HG03108 (cell line): ENCODE results near the gene HMGA1.
A peak's percentile ranks its signal among the peaks of the same experiment; 100 is the strongest.
"Not testable (repeated sequence)": the region's sequence is repeated elsewhere in the genome, so short reads cannot be mapped to it uniquely, and the experiment has no call there.

Source experiments
- ATAC-seq: cut with Tn5 transposase; IDR thresholded peaks from one replicate; pipeline ENCODE4 v1.9.1; 2021; ENCODE audit warnings: moderate library complexity; ENCODE audit not compliant: unreplicated experiment

HMGA1 gene

DNA sequence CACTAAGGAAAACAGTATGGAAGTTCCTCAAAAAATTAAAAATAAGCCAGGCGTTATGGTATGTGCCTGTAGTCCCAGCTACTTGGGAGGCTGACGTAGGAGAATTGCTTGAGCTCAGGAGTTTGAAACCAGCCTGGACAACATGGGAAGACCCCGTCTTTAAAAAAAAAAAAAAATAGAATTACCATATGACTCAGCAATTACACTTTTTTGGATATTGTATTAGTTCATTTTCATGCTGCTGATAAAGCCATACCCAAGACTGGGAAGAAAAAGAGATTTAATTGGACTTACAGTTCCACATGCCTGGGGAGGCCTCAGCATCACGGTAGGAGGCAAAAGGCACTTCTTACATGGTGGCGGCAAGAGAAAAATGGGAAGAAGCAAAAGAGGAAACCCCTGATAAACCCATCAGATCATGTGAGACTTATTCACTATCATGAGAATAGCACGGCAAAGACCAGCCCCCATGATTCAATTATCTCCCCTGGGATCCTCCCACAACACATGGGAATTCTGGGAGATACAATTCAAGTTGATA is 22.9 kb downstream of the HMGA1 start:
- ATAC-seq = no peak

DNA sequence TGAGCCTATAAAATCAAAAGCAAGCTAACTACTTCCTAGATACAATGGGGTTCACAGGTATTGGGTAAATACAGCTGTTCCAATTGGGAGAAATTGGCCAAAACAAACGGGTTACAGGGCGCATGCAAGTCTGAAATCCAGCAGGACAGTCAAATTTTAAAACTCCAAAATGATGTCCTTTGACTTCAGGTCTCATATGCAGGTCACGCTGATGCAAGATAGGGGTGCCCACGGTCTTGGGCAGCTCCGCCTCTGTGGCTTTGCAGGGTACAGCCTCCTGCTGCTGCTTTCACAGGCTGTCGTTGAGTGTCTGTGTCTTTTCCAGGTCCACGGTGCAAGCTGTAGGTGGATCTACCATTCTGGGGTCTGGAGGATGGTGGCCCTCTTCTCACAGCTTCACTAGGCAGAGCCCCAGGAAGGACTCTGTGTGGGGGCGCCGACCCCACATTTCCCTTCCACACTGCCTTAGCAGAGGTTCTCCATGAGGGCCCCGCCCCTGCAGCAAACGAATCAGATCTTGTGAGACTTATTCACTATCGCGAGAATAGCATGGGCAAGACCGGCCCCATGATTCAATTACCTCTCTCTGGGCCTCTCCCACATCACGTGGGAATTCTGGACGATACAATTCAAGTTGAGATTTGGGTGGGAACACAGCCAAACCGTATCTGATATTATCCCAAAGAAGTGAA is 24.0 kb downstream of the HMGA1 start:
- ATAC-seq = no peak

DNA sequence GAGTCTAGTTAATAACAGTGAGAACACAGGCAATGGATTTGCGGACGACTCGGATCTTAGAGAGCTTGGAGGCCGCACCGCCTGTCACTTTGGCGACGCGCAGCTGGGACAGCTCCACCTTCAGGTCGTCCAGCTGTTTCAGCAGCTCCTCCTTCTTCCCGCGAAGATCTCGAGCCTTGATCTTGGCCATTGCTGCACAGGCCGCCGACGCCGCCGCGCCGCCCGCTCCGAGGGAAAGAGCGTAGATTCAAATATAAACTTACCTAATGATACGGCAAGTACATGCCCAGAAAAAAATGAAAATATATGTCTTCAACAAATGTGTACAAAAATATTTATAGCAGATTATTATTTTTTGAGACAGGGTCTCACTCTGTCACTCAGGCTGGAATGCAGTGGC is 26.8 kb downstream of the HMGA1 start:
- not testable (repeated sequence) for ATAC-seq

DNA sequence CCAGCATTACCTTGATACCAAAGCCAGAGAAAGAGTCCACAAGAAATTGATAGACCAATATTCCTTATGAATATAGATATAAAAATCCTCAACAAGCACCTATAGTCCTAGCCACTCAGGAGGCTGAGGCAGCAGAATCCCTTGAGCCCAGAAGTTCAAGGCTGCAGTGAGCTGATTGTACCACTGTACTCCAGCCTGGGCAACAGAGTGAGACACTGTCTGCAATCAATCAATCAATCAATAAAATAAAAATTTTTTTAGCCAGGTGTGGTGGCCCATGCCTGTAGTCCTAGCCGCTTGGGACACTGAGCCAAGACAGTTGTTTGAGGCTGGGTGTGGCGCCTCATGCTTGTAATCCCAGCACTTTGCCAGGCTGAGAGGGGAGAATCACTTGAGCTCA is 31.1 kb downstream of the HMGA1 start:
- no peak for ATAC-seq

DNA sequence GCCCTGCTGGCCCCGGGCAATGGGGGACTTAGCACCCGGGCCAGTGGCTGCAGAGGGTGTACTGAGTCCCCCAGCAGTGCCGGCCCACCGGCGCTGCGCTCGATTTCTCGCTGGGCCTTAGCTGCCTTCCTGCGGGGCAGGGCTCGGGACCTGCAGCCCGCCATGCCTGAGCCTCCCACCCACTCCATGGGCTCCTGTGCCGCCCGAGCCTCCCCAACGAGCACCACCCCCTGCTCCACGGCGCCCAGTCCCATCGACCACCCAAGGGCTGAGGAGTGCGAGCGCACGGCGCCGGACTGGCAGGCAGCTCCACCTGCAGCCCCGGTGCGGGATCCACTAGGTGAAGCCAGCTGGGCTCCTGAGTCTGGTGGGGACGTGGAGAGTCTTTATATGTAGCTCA is 32.5 kb downstream of the HMGA1 start:
- ATAC-seq = not testable (repeated sequence)

DNA sequence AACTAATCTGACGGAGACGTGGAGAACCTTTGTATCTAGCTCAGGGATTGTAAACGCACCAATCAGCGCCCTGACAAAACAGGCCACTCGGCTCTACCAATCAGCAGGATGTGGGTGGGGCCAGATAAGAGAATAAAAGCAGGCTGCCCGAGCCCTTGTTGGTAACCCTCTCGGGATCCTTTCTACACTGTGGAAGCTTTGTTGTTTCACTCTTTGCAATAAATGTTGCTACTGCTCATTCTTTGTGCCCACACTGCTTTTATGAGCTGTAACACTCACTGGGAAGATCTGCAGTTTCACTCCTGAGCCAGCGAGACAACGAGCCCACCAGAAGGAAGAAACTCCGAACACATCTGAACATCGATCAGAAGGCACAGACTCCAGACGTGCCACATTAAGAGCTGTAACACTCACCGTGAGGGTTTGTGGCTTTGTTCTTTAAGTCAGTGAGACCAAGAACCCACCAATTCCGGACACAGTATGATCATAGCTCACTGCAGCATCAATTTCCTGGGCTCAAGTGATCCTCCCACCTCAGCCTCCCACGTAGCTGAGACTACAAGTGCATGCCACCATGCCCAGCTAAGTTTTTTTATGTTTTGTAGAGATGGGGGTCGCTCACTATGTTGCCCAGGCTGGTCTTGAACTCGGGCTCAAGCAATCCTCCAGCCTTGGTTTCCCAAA is 33.1 kb downstream of the HMGA1 start:
- not testable (repeated sequence) for ATAC-seq

DNA sequence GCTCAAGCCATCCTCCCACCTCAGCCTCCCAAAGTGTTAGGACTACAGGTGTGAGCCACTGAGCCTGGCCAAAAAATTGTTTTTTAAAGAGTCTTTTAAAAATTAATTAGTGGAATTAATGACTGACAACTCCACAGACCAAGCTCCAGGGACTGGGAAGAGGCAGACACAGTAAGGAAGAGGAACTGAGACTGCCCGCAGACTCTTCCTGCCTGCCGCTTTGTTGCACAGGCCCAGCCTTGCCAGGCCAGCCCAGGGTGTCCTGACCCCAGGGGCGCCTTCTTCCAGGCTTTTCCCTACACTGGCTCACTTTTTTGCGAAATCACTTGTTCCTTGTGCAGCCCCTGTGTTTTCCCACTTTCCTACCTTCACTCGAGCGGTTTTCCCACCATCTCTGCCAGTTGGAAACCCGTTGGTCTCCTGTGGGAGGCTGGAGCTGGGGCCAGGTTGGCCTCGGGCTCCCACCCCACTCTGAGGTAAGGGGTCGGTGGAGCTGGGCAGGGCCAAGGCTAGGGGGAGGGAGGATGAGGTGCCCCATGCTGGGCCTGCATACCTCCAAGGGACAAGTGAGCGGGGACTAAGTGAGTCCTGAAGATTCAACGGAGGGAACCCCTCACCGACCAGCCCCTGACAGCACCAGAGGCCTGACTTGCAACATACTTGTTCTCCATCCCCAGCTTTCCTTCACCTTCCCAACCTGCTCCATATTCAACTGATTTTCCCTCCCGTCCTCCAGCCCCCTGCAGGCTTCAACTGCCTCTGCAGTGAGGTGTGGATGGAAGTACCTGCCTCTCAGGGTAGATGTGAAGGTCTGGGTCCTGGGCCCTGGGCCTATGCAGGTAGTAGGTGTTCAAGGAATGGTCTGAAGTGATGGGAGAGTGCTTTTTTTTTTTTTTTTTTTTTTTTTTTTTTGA is 35.6 kb downstream of the HMGA1 start:
- no peak for ATAC-seq

DNA sequence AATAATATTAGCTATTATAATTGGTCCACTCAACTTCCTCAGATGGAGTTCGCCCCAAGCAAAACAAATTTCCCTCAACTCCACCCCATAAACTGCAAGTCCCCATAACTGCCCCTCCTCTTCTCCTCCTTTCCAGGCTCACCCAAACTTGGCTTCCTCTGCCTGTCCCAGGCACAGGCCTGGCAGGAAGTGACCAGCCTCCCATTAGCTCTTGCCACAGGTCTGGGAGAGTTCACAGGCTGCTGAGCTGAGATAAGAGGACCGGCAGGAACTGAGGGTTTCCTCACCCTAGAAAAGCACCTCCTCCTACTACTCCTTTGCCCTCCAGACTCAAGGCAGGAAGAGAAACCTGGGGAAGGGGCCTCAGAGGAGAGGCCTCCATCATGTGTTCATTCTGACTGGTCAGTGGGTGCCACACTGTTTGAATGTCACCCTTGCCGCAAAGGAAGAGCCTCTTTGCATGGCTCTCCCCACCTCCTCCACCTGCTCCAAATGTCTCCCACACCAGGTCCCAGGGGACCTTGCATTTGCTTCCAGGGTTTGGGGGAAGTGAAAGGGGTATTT is 36.7 kb downstream of the HMGA1 start:
- peak; percentile 38 for ATAC-seq

DNA sequence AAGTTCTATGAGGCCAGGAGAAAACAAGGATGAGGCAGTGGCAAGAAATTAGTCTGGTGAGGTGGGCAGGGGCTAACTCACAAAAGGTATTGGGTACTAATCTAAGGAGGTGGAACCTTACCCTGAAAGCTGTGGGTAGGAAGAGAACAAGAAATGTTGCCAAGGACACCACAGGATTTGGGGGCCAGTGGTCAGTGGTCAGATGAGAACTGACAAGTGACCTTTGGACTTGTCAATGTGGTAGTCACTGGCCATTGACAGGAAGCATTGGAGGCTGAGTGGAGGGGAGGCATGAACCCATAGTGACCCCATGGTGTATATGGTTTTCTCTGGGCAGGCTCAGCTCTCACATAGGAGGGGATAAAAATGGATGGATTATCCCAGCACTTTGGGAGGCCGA is 37.5 kb downstream of the HMGA1 start:
- no peak for ATAC-seq

DNA sequence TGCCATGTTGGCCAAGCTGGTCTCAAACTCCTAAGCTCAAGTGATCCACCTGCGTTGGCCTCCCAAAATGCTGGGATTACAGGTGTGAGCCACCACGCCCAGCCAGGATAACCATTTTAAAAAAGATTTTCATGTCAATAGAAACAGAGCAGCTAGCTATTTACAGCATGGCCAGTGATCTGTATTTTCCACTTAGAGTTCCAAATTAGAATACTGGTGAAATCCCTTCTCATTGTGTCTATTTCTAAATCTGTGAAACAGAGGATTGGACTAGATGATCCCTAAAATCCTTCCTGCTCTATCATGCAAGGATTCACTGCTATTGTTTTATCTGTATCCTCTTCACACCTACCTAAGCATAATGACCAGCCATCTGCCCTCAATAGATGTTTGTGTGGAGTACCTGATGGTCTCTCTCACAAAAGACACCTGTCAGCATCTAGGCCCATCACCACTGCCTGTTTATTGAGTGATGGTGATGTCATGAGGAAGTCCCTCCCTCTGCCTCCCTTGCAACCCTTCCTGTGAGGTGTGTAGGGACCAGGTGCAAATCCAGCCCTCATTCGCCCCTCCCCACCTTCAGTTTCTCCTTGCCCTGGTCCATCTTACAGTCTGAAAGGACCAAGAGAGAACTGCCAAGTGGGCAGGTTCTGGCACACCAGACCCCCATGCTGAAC is 38.6 kb downstream of the HMGA1 start:
- no peak for ATAC-seq

DNA sequence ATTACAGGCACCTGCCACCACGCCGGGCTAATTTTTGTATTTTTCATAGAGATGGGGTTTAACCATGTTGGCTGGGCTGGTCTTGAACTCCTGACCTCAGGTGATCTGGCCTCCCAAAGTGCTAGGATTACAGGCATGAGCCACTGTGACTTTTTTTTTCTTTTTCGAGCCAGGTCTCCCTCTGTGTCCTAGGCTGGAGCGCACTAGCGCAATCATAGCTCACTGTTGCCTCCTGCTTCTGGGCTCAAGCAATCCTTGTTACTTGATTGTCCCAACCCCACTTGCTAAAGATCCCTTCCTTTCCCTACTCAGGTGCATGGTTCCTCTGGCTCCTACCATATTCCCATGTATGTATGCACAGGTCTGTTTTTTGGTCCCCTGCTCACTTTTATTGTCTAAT is 39.5 kb downstream of the HMGA1 start:
- no peak for ATAC-seq

DNA sequence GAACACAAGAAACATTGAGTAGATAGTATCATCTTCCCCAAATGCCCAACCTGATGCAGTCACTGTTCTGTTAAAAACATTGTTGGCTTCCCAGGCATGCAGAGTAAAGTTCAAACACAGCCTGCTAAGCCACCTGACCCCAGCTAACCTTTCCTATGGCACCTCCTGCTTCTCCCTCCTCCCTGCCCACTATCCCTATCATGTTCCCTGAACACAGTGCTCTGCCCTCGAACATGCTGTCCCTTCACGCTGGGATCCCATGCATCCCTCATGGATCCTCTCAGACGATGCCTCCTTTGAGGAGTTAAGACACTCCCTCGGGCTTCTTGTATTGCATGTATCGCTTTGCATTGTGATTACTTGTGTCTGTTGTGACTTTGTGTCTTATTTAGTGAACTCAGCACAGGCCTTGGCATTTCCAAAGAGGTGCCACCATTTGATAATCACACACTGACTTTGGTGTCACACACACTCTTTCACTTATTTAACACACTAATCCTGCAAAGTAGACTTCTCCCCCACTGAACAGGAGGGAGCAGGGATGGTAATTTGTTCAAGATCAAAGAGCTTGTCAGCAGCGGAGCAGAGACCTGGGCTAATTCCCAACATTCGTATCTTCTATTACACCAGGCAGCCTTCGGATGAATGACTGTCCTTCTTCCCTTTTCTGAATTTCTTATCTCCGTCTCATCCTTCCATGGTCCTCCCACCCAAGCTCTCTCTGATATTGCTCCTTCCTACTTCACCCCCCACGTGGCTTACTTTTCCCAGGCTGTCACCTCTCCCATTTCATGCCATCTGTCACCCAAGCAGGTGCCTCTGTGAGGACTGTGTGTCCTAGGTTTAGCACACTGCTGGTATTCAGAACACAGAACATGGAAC is 40.4 kb downstream of the HMGA1 start:
- ATAC-seq = no peak

DNA sequence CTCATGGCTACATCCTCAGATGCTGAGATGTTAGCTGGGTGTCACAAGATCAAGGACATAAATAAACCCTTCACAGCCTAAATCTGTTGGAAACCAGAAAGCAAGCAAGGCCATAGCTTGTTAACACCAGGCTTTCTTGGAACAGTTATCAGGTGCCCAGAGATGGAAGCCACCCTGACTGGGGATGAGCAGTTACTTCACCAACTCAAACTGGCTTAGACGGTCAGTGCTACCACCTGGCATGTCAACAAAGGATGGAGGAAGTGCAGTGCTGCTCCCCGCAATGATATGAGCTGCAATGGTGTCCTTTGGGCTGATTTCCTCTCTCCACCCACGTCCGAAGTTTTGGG is 41.1 kb downstream of the HMGA1 start:
- no peak for ATAC-seq

DNA sequence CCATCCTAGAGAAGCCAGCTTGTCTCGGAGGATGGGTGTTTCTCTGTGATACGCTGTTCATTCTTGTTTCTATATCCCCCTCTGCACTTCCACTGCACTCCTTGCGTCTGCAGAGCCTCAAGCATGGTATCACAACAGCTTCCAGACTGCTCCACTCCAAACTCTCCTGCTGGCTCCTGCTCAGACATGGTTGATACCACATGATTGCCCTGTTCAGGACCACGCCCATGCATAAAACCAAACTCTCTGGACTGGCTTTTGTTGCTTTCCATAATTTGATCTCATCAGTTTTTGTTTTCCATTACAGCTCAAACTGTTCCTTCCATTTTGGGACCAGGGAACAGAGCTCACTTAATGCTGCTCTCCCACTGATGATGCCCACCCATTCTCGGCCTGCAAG is 42.2 kb downstream of the HMGA1 start:
- ATAC-seq = no peak

DNA sequence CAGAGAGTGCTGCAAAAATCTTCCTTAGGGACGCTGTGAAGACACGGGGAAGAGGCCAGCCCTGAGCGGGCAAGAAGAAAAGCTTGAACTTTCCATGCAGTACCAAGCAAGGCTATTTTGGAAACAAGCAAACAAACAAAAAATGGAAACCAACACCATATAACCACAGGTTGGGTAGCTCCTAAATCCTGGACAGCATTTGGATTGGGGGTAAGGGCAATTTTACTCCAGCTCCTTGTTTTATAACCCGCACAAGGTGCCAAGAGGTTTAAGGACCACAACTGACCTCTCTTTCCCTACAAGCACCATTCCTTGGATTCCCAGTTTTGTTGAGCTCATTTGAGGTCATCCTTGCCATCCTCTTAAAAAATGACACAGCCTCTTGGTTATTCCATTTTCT is 43.5 kb downstream of the HMGA1 start:
- no peak for ATAC-seq

DNA sequence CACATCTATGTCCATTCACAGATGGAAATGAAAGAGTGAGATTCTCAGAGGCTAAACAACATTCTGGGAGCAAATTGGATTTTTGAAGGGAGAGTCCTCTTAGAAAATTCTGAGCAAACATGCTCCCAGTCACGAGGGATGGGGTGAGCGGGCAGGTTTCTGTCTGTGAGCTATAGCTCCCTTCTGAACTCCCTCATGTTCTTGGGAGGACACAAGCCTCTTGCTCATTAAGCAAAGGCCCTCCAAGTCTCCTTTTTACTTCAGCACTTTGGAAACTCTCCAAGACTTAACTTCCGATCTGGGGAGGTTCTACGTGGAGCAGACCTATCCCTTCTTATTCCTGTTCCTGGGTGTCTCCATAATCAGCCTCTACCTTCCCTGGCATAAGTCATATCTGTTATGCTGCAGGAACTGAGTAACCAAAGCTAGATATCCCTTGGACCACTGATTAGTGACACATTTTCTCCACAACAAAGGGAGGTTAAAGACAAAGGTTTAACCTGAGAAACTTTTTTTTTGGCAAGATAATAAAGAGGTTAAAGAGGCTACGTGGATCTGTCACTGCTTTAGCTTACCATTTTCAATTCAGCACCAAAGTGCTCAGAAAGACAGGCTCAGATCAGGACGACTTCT is 45.1 kb downstream of the HMGA1 start:
- no peak for ATAC-seq

DNA sequence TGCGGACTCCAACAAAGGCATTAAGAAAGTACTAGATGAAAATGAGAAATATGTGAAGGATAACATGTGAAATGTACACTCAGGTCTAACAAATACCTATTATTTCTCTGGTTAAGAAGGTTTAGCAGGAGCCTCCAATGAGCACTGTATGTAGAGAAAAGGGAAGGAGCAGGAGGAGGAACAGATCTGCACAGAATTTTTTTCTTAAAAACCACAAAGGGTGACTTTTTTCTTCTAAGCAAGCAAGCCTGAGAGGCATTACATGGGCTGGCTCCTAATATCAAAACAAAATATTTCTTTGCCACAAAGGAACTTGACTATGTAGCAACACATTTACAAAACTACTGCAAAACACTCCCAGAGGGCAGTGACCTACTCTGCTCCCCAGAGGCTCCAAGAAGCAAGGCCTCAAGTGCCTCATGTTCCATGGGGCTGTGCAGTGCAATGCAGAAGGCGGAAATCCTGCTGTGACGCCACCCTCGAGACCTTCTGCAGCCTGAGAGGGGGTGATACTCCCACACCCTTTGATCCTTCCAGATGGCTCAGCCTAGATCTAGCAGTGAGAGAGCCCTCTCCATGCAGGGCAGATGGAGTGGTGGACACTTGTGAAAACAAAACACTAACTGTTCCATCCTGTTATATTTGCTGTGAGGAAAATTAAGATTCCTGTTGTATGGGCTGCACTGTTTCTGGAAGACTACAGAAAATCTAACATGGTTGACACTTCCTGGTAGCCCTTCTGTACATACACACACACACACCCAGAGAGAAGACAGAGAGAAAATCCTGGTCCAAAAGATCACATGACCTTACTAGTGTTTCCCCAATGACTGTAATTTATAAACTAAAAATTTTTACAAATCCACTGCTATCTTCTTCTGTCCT is 48.1 kb downstream of the HMGA1 start:
- ATAC-seq = no peak

DNA sequence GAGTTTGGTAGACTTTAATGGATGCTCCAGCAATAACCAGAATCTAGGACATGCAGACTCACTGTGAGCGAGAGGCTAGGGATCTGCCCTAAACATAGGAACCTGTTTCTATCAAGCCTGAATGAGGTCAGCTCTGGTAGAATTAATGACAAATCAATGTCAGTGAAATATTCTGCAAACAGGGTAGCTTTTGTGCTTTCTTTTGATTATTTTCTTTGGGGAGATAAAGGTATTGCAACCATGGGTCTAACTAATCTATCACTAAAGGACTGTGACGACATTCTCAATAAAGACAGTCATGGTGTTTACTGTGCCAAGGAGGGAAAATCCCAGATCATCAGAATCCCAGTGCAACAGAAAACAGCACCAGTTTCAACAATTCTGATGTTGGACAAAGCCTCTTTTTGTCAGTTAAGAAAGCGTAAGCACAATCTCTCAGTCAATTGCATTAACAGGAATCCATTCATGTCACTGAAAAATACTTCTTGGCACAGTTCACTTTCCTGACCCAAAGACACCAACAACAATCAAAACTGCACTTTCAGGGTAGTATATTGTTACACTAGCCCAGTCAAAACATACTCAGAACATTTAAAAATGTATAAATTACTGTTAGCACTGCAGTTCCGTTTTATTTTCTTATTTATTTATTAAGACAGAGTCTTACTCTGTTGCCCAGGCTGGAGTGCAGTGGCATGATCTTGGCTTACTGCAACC is 48.9 kb downstream of the HMGA1 start:
- no peak for ATAC-seq
